Fibroblast of lung (primary cell): ENCODE results near the gene SLC39A2.

Source experiments
- CTCF ChIP-seq, 2 donors: IDR thresholded peaks in 1 of 2; conservative IDR thresholded peaks in 1 of 2; 1 replicate in 1 of 2; 2 replicates in 1 of 2; pipeline ENCODE4 v1.5.1; 2011 to 2012; ENCODE audit warnings: low read length in 2 of 2, control low read depth in 1 of 2, inconsistent platforms in 1 of 2, low read depth in 1 of 2, mild to moderate bottlenecking in 1 of 2
- EZH2 ChIP-seq: IDR thresholded peaks from 2 replicates; pipeline ENCODE4 v1.5.1; 2012; ENCODE audit warnings: low read length, control low read depth, mild to moderate bottlenecking; ENCODE audit errors: missing control alignments

GRCh38 chr14:20988717-20989470 is 10.2 kb upstream of the SLC39A2 start:
- TF ChIP-seq CTCF (conservative IDR thresholded peaks at IDR 0.05 in 1 of 2, IDR thresholded peaks at IDR 0.05 in 1 of 2; ENCODE audit: low read depth in 1 of 2, low read length in 2 of 2) (no peak), EZH2 (no peak)
